GM10847 (cell line): ENCODE measurements around the gene GALNT2.

ENCODE experiments used
- POLR2A ChIP-seq: IDR thresholded peaks from 2 replicates; pipeline ENCODE4 v1.6.1; 2011; ENCODE audit not compliant: insufficient read length; ENCODE audit errors: extremely low read depth

The GALNT2 gene

GRCh38 chr1:230107941-230108340 is 40.9 kb downstream of the GALNT2 start:
- TF ChIP-seq POLR2A: no peak

GRCh38 chr1:230108580-230108979 is 41.5 kb downstream of the GALNT2 start:
- TF ChIP-seq POLR2A: no peak

- no peak for TF ChIP-seq POLR2A
Measured at GRCh38 chr1:230109066-230109465, 42.0 kb downstream of the GALNT2 start.

- no peak for TF ChIP-seq POLR2A
Measured at GRCh38 chr1:230109895-230110667, 43.0 kb downstream of the GALNT2 start.

- TF ChIP-seq POLR2A: no peak
Measured at GRCh38 chr1:230110971-230111370, 43.9 kb downstream of the GALNT2 start.

- TF ChIP-seq POLR2A: no peak
Measured at GRCh38 chr1:230112131-230112701, 45.2 kb downstream of the GALNT2 start.

- TF ChIP-seq POLR2A: no peak
Measured at GRCh38 chr1:230112782-230113181, 45.7 kb downstream of the GALNT2 start.

GRCh38 chr1:230113235-230113592 is 46.2 kb downstream of the GALNT2 start:
- TF ChIP-seq POLR2A: no peak

GRCh38 chr1:230113593-230114236 is 46.7 kb downstream of the GALNT2 start:
- no peak for TF ChIP-seq POLR2A

- TF ChIP-seq POLR2A: no peak
Measured at GRCh38 chr1:230114237-230114651, 47.2 kb downstream of the GALNT2 start.

- TF ChIP-seq POLR2A: no peak
Measured at GRCh38 chr1:230117694-230118093, 50.7 kb downstream of the GALNT2 start.

GRCh38 chr1:230119340-230119739 is 52.3 kb downstream of the GALNT2 start:
- no peak for TF ChIP-seq POLR2A

- TF ChIP-seq POLR2A: no peak
Measured at GRCh38 chr1:230120289-230120920, 53.4 kb downstream of the GALNT2 start.

GRCh38 chr1:230120921-230121381 is 53.9 kb downstream of the GALNT2 start:
- TF ChIP-seq POLR2A: no peak

GRCh38 chr1:230121950-230122349 is 54.9 kb downstream of the GALNT2 start:
- no peak for TF ChIP-seq POLR2A
